Tibial nerve (tissue), 4 donors: ENCODE results near the gene DMKN.

Source experiments
- CTCF ChIP-seq, 5 experiments: fragments of 200-600 bp in 3 of 5; fragments of 450-650 bp in 2 of 5; sonication (generic) in 3 of 5; IDR thresholded peaks; one replicate each; pipeline ENCODE4 v1.5.1; 2016 to 2019; ENCODE audit warnings: antibody characterized with exemption in 5 of 5, mild to moderate bottlenecking in 3 of 5, moderate library complexity in 2 of 5
- EP300 ChIP-seq, 2 donors: sonication (generic); formaldehyde crosslinking; IDR thresholded peaks; one replicate each; pipeline ENCODE4 v1.6.1; 2017; ENCODE audit warnings: antibody characterized with exemption in 2 of 2, mild to moderate bottlenecking in 1 of 2

DNA sequence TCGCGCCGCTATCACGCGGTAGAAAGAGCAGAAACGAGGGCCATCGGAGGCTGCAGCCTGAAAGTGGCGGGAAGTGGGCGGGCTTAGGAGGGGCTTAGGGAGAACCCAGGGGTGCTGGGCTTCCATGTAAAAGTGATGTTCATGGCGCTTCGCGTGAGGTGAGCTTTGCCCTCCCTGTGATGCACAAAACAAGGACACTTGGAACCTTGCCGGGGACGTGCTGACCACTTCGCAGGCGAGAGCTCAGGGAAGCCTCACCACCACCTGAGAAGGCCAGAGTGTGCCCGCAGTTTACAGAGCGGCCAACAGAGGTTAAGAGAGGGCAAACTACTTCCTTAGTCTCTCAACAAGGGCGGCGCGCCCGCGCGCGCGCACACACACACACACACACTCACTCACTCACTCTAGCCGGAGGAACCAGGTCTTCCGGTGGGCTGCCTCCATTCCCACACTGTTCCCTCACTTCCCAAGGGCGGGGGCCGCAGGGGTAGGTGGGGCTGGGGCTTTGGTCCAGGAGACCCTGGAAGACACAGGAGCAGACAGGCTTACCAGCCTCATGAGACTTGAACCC is 20.5 kb upstream of the DMKN start:
- TF ChIP-seq EP300 (IDR thresholded peaks at IDR 0.05), result no peak
- no peak for TF ChIP-seq CTCF (IDR thresholded peaks at IDR 0.05)
